Tongue (tissue), 2 donors: Measurements from ENCODE around the gene GFY. TPM values are rescaled to one million over a fixed set of nuclear protein-coding genes. Genes with fewer than 3 reads are reported as not detected.
A peak's percentile ranks its signal among the peaks of the same experiment; 100 is the strongest.

Experiments used
- DNase-seq: peaks from one replicate; pipeline ENCODE4 v3.0.0-alpha.2; 2015
- total RNA-seq: library from RNA; depleted of rRNA; stranded (reverse); fragments of >200 nt; gene quantifications from one replicate; pipeline ENCODE4 v1.2.3, GENCODE V29; 2014

GFY gene
- total RNA-seq, 1 donor from 2014 or later = not detected

DNA sequence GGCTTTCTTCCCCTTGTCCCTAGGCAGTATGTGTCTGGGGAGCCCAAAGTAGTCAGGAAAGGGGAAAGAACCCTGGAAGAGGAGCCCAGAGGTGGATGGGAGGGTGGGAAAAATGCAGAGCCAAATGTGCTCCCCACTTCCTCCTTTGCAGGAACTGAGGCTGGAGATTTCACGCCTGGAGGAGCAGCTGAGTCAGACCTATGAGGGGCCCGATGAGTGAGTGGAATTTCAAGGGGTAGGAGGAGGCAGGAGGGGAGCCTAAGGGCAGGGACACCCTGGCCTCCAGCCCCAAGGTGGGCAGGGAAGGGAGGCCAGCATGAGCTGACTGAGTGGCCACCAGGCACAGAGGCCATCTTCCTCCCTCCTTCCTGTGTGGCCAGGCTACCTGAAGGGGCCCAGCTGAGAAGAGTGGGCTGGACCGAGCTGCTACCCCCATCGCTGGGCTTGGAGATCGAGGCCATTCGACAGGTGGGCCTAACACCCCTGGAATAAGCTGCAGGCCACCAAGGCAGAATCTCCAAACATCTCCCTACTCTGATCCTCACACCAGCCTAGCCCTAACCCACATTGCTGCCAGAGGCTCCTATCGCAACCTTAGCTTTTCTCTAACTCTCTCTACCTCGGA, 16.3 kb upstream of the GFY start:
- no peak for DNase-seq

GRCh38 chr19:49409441-49410029, 15.7 kb upstream of the GFY start:
- no peak for DNase-seq

DNA sequence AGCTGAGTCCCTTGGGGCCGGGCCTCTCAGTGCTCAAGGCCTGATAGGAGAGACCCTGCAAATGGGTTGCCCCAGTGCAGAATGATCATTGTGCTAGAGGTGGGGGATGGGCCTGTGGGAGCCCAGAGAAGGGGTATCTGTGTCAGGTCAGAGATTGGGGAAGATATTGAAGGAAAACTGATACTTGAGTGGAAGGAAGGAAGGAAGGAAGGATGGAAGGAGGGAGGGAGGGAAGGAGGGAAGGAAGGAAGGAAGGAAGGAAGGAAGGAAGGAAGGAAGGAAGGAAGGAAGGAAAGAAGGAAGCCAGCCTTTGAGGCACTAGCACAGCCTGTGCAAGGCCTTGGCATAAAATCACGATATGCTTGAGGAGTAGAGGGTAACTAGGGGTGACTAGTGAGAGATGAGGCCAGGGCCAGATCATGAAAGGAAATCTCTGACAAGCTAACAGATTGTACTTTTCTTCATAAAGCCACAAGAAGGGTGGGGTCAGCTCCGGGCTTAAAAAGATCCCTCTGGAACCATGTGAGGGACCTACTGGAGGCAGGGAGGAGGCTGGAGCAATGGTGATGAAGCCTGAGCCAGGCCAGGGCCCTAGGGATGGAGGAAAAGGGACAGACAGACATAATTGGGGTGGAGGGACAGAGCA, 13.4 kb upstream of the GFY start:
- DNase-seq = no peak

GRCh38 chr19:49413348-49413747, 11.8 kb upstream of the GFY start:
- peak; percentile 83 for DNase-seq

- no peak for DNase-seq
Measured at GRCh38 chr19:49414256-49414655, 10.9 kb upstream of the GFY start.

- no peak for DNase-seq
Measured at GRCh38 chr19:49415102-49415809, 9.9 kb upstream of the GFY start.

DNA sequence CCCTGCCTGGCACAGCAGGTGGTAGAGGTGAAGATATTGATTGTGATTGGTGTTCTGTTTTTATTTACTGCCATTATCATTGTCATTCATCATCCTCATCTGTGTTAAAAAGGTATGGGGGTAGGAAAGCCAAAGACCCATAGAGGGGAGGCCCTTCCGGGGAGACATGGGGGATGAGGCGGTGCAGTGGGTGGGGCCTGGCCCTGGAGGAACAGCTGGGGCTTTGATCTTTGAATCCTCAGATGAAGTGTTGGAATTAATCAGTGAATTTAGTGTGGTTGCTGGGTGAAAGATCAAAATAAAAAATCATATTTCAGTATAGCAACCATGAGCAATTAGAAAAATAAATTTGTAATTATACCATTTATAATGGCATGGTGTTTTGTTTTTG, 9.4 kb upstream of the GFY start:
- no peak for DNase-seq

- DNase-seq = no peak
Measured at GRCh38 chr19:49417088-49417487, 8.1 kb upstream of the GFY start.

DNA sequence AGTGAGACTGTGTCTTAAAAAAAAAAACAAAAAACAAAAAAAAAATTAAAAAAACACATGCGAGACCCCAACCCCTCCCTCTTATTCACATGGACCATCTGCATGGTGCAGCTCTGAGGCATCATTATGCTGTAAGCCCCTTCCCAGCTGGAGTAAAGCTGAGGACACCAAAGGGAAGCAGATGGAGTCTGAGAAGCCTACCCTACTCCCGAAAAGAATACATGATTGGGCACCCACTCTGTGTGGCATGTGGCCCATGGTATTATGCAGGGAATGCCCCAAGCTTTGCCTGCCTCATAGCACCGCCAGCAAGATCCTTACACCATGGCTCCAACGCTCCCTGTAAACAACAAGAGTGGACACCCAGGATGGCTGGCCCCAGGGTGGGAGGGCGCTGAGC, 6.7 kb upstream of the GFY start:
- no peak for DNase-seq

DNA sequence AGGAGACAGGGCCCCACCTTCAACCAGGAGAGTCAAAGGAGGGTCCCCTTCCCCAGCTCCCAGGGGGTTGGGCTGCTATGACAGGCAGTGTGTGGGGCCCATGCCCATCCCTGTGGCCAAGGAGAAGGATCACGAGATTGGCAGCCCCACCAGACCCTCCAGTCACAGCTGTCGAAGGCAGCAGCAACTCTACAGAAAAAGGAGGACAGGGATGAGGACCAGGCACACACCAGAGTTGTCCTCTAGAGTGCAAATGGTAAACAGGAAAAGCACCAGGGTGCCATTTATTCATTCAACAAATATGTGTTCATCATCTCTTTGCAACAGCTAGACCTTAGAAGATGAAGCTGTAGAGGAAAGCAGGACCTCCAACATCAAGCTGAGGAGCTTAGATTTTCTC, 6.0 kb upstream of the GFY start:
- no peak for DNase-seq

DNA sequence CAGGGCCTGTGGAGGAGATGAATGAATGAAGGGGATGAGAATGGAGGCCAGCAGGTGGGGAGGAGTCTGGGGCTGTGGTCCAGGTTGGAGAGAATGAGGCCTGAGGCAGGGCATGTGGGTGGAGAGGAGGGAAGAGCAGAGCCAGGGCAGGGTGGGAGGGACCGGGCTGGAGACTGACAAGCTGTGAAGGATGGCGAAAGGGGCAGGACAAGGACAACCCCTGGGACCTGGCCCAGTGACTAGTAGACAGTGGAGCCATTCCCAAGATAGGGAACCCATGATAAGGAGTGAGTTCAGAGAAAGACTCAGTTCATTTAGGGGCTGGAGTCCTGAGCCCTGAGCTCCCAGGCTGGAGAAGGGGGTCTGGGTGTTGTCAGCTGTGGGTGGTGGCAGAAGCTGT, 5.0 kb upstream of the GFY start:
- DNase-seq = no peak

DNA sequence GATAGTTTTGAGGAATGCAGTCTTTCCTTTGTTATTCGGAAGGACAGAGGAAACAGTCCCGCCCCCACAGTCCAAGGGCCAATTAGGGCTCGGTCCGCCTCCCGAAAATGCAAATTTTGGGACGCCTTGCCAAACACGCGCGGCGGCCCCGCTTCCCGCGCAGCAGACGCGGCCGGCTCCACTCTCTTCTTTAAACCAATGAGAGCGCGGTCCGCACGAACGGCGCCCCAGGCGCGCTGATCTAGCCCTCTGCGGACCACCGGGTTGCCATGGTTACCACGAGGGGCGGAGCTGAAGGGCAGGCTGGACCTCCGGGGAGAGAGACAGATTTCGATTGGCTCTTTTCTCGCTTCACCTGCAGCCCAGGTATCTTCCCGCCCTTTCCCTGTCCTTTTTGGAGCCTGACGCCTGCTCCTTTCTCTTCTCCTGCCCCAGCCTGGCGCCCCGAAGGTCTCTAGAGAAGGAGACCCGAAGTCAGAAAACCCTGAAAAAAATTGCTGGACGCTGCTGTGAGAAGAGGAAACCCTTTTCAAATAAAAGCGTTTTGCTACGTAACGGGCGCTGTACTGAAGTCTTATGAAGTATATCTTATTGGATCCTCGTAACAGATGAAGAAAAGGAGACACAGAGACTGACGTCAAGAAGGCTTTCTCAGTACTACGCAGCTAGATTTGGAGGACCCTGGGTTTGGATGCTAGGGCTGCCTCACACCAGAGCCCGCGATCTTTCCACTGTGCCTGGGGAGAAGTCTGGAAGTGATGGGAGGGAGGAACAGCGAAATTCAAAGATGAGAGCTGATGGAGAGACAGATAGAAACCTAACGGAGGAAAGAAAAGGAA, 3.9 kb upstream of the GFY start:
- DNase-seq = peak; percentile 81

DNA sequence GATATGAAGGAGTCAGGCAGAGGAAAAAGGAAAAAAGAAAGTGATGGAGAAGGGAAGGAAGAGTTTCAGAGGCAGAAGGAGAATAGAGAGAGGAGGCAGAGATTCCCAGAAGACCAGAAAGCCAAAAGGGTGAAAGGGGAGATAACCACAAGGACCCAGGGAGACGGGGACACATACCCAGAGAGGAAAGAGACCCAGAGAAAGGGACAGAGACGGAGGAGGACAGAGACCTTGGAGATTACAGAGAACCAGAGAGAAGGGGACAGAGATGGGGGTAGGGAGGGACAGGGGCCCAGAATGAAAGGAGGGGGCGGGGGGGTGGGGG, 3.3 kb upstream of the GFY start:
- no peak for DNase-seq

- peak; percentile 30 for DNase-seq
Measured at GRCh38 chr19:49422407-49423070, 2.6 kb upstream of the GFY start.

DNA sequence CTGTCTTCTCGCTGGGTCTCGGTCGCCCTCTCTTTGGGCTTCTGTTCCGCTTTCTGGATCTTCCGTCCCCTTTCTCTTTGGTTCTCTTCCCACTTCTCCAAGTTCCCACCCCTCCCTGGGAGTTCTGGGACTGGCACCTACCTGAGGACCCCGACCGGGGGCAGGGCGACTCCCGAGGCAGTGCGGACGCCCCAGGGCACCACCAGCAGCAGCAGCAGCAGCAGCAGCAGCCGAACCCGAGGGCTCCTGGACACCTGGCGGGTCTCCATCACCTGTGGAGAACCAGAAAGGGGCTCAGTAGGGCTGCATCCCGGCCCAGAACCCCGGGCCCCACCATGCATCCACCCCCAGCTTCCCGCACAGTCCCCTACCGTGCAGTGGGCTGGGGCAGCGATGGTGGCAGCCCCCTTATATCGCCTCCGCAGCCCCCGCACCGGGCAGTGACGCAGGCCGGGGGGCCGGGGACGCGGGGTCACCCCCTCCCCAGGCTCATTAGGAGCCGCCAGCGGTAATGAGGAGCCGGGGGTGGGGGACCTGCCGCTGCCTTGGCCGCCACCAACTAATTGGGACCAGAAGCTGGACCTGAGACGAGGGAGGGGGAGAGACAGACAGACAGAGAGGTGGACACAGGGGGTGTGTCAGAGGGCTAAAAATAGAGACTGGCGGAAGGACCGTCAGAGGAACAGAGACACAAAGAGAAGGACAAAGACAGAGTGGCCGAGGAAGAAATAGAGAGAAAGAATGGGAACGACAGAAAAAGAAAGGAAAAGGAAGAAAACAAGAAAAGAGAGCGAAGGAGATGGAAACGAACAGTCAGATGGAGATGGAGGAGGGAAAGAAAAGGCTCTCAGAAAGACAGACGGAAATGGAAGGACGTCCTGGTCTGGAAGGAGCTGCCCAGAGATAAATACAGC, 1.9 kb upstream of the GFY start, which contains the start of gene PTH2:
Gene PTH2, minus strand, starts transcription at position 371 of the 914 bp plus-strand sequence. Its CDS starts 102 bp downstream, at position 269.
- no peak for DNase-seq

DNA sequence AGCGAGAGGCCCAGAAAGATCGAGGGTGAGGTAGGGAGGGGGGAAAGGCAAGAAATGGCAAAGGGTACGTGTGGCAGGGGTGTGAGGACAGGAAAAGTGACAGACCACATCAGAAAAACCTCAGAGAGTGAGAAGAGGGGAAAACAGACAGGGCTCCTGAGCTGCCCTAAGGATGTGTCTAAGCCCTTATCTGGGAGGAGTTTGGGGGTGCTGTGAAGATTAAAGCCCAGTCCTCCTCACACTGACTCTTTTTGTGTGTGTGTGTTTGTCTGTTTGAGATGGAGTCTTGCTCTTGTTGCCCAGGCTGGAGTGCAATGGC, 1.2 kb upstream of the GFY start:
- DNase-seq = no peak

DNA sequence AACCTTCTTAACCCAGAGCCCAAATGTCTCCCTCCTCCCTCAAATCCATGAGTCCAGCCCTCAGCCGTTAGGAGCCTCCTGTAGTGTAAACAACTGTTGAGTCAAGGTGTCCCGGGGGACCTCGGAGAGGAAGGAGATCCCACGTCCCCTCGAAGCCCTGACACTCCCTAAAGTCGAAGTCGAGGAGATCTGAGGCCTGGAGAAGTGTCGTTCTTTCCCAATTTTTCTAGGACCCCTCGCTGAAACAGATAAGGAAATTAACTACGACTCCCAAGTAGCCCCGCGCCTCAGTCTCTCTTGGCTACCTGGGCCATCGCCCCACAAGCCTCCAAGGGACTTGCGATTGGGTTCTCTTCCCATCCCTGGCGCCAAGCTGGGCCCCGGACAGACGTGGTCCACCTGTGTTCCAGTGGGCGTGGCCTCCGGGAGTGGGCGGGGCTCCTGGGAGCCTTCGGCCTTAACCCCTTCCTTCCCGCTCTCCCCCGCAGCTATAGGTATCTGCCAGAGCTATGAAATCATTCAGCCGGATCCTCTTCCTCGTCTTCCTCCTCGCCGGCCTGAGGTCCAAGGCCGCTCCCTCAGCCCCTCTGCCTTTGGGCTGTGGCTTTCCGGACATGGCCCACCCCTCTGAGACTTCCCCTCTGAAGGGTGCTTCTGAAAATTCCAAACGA, 869 bp downstream of the GFY start:
- no peak for DNase-seq

- DNase-seq = no peak
Measured at GRCh38 chr19:49427339-49427738, 2.2 kb downstream of the GFY start.

DNA sequence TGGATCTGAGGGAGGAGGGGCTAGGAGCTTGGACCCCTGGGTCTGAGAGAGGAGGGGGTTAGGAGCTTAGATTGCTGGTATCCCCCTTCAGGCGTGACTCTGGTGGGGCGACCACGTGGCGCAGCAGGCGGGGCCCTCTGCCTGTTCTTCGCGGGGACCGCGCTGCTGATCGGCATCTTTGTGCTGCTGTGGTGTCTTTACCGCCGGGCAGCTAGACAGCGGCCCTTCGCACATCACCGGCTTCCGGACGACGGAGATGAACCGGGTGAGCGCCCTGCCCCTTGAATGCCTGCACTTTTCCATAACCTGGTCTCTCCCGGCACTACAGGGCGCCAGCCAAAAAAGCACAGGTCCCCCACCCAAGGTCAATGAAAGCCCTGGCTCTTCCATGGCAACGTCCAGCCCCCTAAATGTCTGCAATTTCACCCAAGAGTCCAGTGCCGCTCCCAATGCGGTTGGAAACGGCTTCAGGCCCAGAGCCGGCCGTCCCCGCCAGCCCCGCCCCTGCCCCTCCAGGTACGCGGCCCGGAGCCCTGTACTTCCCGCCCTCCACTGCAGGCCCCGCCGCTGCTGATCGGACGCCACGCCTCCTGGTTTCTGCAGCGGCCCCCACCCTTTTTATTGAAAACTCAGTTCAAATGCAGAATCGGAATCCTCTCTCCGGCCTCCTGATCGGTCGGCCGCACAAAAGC, 2.8 kb downstream of the GFY start:
- DNase-seq = no peak
